Hepatocyte (in vitro differentiated cells): ENCODE data around the gene PIANP.

Experiments used
- EZH2 ChIP-seq: fragments of 200-600 bp; sonication (generic); IDR thresholded peaks from 2 replicates; pipeline ENCODE4 v1.6.1; 2016; ENCODE audit warnings: antibody characterized with exemption, mild to moderate bottlenecking, borderline replicate concordance
- TF ChIP-seq, protein P1 (sequence below): fragments of 200-600 bp; sonication (generic); IDR thresholded peaks from 2 replicates; pipeline ENCODE4 v1.5.1; 2016; ENCODE audit warnings: antibody characterized with exemption, mild to moderate bottlenecking; ENCODE audit not compliant: poor library complexity

- no peak for TF ChIP-seq EZH2
- TF ChIP-seq, protein P1, sequence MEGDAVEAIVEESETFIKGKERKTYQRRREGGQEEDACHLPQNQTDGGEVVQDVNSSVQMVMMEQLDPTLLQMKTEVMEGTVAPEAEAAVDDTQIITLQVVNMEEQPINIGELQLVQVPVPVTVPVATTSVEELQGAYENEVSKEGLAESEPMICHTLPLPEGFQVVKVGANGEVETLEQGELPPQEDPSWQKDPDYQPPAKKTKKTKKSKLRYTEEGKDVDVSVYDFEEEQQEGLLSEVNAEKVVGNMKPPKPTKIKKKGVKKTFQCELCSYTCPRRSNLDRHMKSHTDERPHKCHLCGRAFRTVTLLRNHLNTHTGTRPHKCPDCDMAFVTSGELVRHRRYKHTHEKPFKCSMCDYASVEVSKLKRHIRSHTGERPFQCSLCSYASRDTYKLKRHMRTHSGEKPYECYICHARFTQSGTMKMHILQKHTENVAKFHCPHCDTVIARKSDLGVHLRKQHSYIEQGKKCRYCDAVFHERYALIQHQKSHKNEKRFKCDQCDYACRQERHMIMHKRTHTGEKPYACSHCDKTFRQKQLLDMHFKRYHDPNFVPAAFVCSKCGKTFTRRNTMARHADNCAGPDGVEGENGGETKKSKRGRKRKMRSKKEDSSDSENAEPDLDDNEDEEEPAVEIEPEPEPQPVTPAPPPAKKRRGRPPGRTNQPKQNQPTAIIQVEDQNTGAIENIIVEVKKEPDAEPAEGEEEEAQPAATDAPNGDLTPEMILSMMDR, result no peak
Measured at GRCh38 chr12:6700646-6701051, at the start of gene PIANP.
